GM21737 (cell line): ENCODE results near the gene SAV1.

Source experiments
- ATAC-seq: cut with Tn5 transposase; IDR thresholded peaks from one replicate; pipeline ENCODE4 v1.9.1; 2021; ENCODE audit warnings: mild to moderate bottlenecking, moderate library complexity; ENCODE audit not compliant: unreplicated experiment

The SAV1 gene

GRCh38 chr14:50610465-50610864, 57.6 kb downstream of the SAV1 start:
- ATAC-seq, result no peak

DNA sequence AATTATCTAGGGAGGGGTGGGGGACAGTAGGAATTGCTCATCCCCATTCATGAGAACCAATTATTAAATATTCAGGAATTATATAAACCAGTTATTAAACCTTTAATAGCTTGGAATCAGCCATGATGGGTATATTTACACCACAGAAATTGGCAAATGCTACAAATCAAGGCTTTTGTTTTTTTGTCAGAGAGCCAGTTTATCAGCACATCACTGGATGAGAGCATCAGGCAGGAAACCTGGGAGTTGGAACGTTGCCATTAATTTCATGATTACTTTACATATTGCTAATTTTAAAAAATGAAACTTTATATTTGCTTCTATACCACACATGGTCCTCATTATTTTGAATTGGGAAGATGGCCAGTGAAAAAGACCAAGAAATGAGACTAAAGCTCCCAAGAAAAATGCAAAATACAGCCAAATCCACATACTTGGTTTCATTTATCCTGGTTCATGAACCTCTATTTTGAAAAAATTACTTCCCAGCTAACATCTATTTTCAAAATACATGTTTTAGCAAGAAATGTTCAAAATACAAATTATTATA, 59.7 kb downstream of the SAV1 start:
- no peak for ATAC-seq

DNA sequence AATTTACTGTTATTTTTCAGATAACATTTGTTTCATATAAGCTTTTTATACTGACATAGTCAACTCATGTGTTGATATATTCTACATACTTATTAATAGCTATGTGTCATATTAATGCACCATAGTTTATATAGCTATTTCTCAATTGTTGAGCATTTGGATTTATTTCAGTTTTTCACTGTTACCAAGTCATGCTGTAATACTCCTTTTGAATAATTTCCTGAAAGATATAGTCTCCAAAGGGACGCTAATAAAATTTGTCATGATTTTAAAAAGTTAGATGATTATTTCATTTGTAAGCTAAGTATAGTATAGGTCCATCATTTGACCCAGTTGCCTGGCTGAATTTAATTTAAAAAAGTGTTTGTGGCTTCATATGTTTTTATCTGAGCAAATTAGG, 60.3 kb downstream of the SAV1 start:
- ATAC-seq, result no peak

DNA sequence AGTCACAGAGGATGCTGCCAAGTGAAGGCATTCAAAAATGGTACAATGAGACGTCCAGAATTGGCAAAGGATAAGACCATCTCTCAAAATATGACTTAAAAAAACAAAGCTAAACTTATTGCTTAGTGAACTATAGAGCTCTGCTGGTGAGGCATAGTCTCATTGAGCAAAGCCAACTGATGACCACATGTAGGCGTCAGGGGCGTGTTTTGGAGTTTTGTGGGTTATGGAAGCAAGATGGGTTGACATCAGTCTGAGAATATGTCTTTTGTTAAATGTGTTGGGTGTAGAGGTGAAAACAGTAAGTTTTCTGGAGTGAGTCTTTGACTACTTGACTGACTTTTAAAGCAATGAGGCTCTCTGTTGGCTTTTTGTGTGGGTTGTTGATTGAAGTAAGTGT, 60.9 kb downstream of the SAV1 start:
- ATAC-seq, result no peak

GRCh38 chr14:50606468-50606867, 61.6 kb downstream of the SAV1 start:
- no peak for ATAC-seq

- ATAC-seq, result no peak
Observed at GRCh38 chr14:50605766-50606165, 62.3 kb downstream of the SAV1 start.

DNA sequence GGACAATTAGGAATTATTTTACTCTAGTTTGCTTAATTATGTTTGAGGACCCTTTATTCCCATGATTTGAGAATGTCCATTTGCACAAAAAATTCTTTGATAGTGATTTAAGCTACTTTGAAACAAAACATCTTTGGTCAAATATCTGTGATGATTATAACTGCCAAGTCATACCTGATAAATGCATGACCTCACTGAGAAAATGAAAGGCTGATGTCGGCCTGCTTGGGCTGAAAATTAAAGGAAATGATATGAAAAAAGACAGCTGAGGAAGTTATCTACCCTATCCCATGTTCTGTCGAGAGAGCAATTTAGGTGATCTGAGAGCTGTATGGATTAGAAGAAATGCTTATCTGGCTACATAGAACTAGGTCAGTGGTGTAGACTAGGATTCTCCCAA, 64.5 kb downstream of the SAV1 start:
- ATAC-seq, result no peak

- ATAC-seq, result no peak
Observed at GRCh38 chr14:50602035-50602434, 66.1 kb downstream of the SAV1 start.

DNA sequence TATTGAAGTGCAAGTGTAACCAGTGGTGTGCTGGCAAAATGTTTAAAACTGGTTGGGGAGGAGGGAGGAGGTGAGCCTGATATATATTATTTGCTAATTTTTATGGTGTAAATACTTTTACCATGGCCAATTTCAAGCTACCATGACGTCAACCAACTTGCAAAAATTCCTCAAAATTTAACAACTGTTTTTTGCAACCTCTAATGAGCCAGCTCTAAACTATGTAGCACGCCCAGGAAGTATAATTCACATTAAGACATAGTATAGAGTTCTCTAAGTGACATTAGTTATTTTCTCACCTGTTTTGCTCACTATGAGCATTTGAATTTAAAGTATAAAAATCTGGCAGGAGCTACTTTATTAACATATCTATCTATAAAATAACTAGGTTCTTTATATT, 66.7 kb downstream of the SAV1 start:
- ATAC-seq, result no peak

DNA sequence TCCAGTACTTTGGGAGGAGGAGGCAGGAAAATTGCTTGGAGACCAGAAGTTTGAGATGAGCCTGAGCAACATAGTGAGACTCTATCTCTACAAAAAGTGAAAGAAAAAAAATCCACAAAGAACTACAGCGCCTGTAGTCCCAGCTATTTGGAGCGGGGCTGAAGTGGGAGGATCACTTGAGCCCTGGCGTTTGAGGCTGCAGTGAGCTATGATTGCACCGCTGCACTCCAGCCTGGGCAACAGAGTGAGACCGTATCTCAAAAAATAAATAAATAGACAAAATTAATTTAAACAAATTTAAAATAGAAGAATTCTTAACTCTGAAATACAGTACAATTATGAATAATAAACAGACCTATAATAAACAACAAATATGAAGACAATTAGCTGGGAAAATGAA, 67.3 kb downstream of the SAV1 start:
- ATAC-seq, result no peak

DNA sequence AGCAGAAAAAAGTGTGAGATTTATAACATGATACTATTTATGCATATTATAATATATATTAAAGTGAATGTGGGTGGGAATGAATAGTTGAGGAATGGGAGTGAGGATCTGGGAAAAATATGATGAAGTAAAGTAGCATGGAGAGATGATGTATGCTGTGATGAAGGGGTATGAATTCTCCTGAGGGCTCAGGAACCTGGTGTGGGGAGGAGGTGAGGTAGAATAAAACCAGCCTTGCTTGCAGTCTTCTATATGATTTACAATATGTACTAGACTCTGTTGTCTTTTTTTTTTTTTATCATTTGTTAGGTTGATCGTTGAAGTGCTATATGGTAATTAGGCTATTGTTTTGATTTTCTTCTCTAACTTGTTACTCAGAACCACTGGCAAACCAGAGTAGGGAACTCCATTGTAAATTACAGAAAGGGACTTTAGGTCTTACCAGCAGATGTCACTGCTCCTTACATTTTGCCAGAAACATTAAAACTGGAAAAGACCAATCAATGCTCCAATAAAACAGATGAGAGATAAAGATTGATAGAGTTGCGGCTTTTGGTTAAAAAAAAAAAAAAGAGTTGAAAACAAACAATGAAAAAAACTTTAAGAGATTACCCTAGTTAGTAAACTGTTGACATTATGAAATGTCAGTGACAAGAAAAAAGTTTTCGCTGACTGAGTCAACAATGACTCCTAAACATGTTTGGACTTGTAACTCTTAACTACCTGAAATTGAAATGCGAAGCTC, 68.2 kb downstream of the SAV1 start:
- no peak for ATAC-seq

GRCh38 chr14:50598765-50599164, 69.3 kb downstream of the SAV1 start:
- ATAC-seq, result no peak

GRCh38 chr14:50594577-50595316, 73.4 kb downstream of the SAV1 start:
- ATAC-seq, result no peak

GRCh38 chr14:50590464-50590863, 77.6 kb downstream of the SAV1 start:
- no peak for ATAC-seq
